GM12878 (cell line): ENCODE data around the gene TPI1. TPM values are rescaled to one million over a fixed set of nuclear protein-coding genes. Genes with fewer than 3 reads are reported as not detected.
A peak's percentile ranks its signal among the peaks of the same experiment; 100 is the strongest.

Experiments used
- ATAC-seq: fragments of 200-7000 bp; cut with Tn5 transposase; 3 replicates; pipeline ENCODE4 v1.9.1; 2020; ENCODE audit warnings: mild to moderate bottlenecking, moderate library complexity
- BruUV-seq: library from RNA; stranded (reverse); fragments of 400-500 nt; replicated peaks from 2 replicates; lab custom pipeline; 2021; lab: Mats Ljungman, UMichigan
- CTCF ChIA-PET: fragments of 300-600 bp; sonication (Branson Sonifier 250); formaldehyde crosslinking; extraction: SDS; loops from one replicate; lab custom pipeline; 2021; ENCODE audit warnings: inconsistent platforms; lab: Yijun Ruan, JAX
- POLR2A ChIA-PET: fragments of 350-600 bp; formaldehyde crosslinking; extraction: SDS; loops from one replicate; lab custom pipeline; 2021; ENCODE audit warnings: inconsistent platforms; lab: Charles Lee
- RAD21 ChIA-PET: fragments of 300-600 bp; sonication (Branson Sonifier 250); formaldehyde crosslinking; loops from one replicate; lab custom pipeline; 2023; ENCODE audit warnings: antibody characterized with exemption; ENCODE audit not compliant: unreplicated experiment; lab: Charles Lee
- SMC1A ChIA-PET: fragments of 300-600 bp; sonication (Branson Sonifier 250); formaldehyde crosslinking; loops from one replicate; lab custom pipeline; 2023; ENCODE audit not compliant: unreplicated experiment, uncharacterized antibody; lab: Charles Lee
- DNase-seq: peaks from one replicate; pipeline ENCODE4 v3.0.0-alpha.2; 2011; ENCODE audit warnings: low read depth, low spot score
- FAIRE-seq: peaks from 3 replicates; lab custom pipeline; 2011; peaks lifted over from hg19 to GRCh38; lab: Jason Lieb, UNC
- H2AFZ ChIP-seq: 2 replicates; pipeline ENCODE4 v1.6.0; 2011; ENCODE audit warnings: low read depth, low read length, control low read depth; ENCODE audit not compliant: control insufficient read depth
- H3K27ac ChIP-seq: 2 replicates; pipeline ENCODE4 v1.5.1; 2011; ENCODE audit warnings: control low read depth; ENCODE audit not compliant: control insufficient read depth, insufficient read depth
- H3K27me3 ChIP-seq, 2 experiments: replicated peaks in 1 of 2; 2 replicates each; pipeline versions ENCODE4 v1.6.0 to v1.6.1; 2011; ENCODE audit warnings: low read length in 1 of 2; ENCODE audit not compliant: control insufficient read depth in 2 of 2, insufficient read depth in 2 of 2
- H3K36me3 ChIP-seq, 2 experiments: 2 replicates each; pipeline ENCODE4 v1.5.1; 2011; ENCODE audit warnings: low read length in 1 of 2; ENCODE audit not compliant: control insufficient read depth in 2 of 2, insufficient read depth in 2 of 2
- H3K4me1 ChIP-seq: 2 replicates; pipeline ENCODE4 v1.6.1; 2011; ENCODE audit warnings: mild to moderate bottlenecking, low read length, moderate library complexity, mixed read lengths; ENCODE audit not compliant: control insufficient read depth, insufficient read depth
- H3K4me2 ChIP-seq: 2 replicates; pipeline ENCODE4 v1.6.0; 2011; ENCODE audit warnings: control low read depth; ENCODE audit not compliant: control insufficient read depth, insufficient read depth
- H3K4me3 ChIP-seq: fragments of 200-600 bp; sonication (generic); 2 replicates; pipeline ENCODE4 v1.5.1; 2016
- H3K79me2 ChIP-seq: 2 replicates; pipeline ENCODE4 v1.6.0; 2011; ENCODE audit warnings: low read length; ENCODE audit not compliant: control insufficient read depth, insufficient read depth
- H3K9ac ChIP-seq: 2 replicates; pipeline ENCODE4 v1.8.0; 2011; ENCODE audit warnings: low read length, control low read depth, mixed read lengths; ENCODE audit not compliant: control insufficient read depth, insufficient read depth
- H3K9me3 ChIP-seq: replicated peaks from 3 replicates; pipeline ENCODE4 v1.5.1; 2011; ENCODE audit warnings: mild to moderate bottlenecking, low read length; ENCODE audit not compliant: control insufficient read depth, insufficient read depth
- H4K20me1 ChIP-seq: 2 replicates; pipeline ENCODE4 v1.6.0; 2011; ENCODE audit not compliant: control insufficient read depth, insufficient read depth
- ESRRA ChIP-seq: IDR thresholded peaks from 2 replicates; pipeline ENCODE4 v1.6.1; 2012; ENCODE audit warnings: mild to moderate bottlenecking, low read length, improper control_type of control experiment
- EZH2 ChIP-seq: IDR thresholded peaks from 2 replicates; pipeline ENCODE4 v1.6.1; 2012; ENCODE audit warnings: low read depth, mild to moderate bottlenecking, control low read depth, inconsistent platforms, low read length, borderline replicate concordance; ENCODE audit not compliant: control insufficient read depth
- HDGF ChIP-seq: fragments of 450-650 bp; IDR thresholded peaks from 2 replicates; pipeline ENCODE4 v1.6.1; 2016; ENCODE audit warnings: antibody characterized with exemption
- KLF5 ChIP-seq: fragments of 450-650 bp; IDR thresholded peaks from 2 replicates; pipeline ENCODE4 v1.6.1; 2014; ENCODE audit warnings: mild to moderate bottlenecking; ENCODE audit not compliant: partially characterized antibody
- NBN ChIP-seq: fragments of 450-650 bp; IDR thresholded peaks from 2 replicates; pipeline ENCODE4 v1.6.1; 2016
- POLR2AphosphoS5 ChIP-seq: IDR thresholded peaks from 2 replicates; pipeline ENCODE4 v1.6.1; 2011; ENCODE audit warnings: mild to moderate bottlenecking, low read length, inconsistent platforms
- SRF ChIP-seq, 2 experiments: IDR thresholded peaks; 2 replicates each; pipeline ENCODE4 v1.6.1; 2011; ENCODE audit warnings: low read depth in 2 of 2, low read length in 2 of 2, mild to moderate bottlenecking in 1 of 2, moderate library complexity in 1 of 2
- ZNF274 ChIP-seq: IDR thresholded peaks from one replicate; pipeline ENCODE4 v1.8.0; 2011; ENCODE audit not compliant: insufficient read length, insufficient read depth
- WGBS: methylation state at CpG from one replicate; pipeline ENCODE4 v1.1.6; 2016; ENCODE audit warnings: low lambda C conversion rate; ENCODE audit not compliant: insufficient replicate concordance, insufficient coverage; ENCODE audit errors: missing lambda C conversion rate; 5-methylcytosine and 5-hydroxymethylcytosine counted together
- in situ Hi-C: fragments of 300-500 bp; cut with MboI; formaldehyde crosslinking; loops from 9 replicates; pipeline ENCODE4 v1.14.3; 2018; ENCODE audit warnings: mixed read lengths
- intact Hi-C: fragments of 100-400 bp; cut with micrococcal nuclease; formaldehyde crosslinking; loops from one replicate; pipeline ENCODE4 v1.14.2; 2022; ENCODE audit not compliant: unreplicated experiment
- polyA plus RNA-seq, 11 experiments: library from polyadenylated mRNA; depleted of rRNA in 4 of 11; unstranded in 6 of 11; stranded (reverse) in 5 of 11; fragments of >200 nt; fragmentation: Nextera tagmentation in 4 of 11; fragmentation: Illumina TruSeq in 1 of 11; extraction: Ambion mirVana in 4 of 11; extraction: Trizol in 1 of 11; gene quantifications; 1 replicate in 1 of 11; 2 replicates in 10 of 11; pipeline versions ENCODE4 v1.2.1 to v1.2.3, GENCODE V29; 2011 to 2016; ENCODE audit warnings: inconsistent platforms in 2 of 11, missing spikeins in 2 of 11, low read depth in 1 of 11
- total RNA-seq, 4 experiments: library from RNA; depleted of rRNA in 3 of 4; stranded (reverse); fragments of >200 nt in 3 of 4; fragmentation: Illumina TruSeq in 1 of 4; extraction: Trizol in 1 of 4; gene quantifications; 2 replicates each; pipeline versions ENCODE4 v1.2.1 to v1.2.3, GENCODE V29; 2013 to 2021

Gene TPI1
- total and polyA plus RNA-seq, 10 of the 15 experiments (the other 5 are each of a cell fraction or from before 2014, with no cell fraction given) = 916 to 7,349 (median 1,677) TPM

GRCh38 chr12:6852651-6853354 lies 14.5 kb upstream of the TPI1 start:
- ChIA-PET CTCF (interaction anchor here (0.6 to 9.9 kb wide), 12 partner anchors 16 to 314 kb away, joined by 3 to 173 read pairs (median 4); partner anchors contain the start of genes COPS7A, MLF2, SPSB2 and TPI1), POLR2A (interaction anchor here (0.7 to 8.9 kb wide), 21 partner anchors 10 to 260 kb away, joined by 3 to 84 read pairs (median 7); partner anchors contain the start of genes COPS7A, LPCAT3, MLF2 and PTMS), SMC1A (interaction anchor here (0.9 to 5.0 kb wide), 11 partner anchors 12 to 255 kb away, joined by 3 to 42 read pairs (median 6); partner anchors contain the start of genes COPS7A, GNB3, MLF2 and SPSB2), RAD21 (interaction anchor here (0.5 to 5.6 kb wide), 11 partner anchors 15 to 260 kb away, joined by 3 to 42 read pairs (median 6); partner anchors contain the start of genes C12orf57, COPS7A, MLF2 and RNU7-1)
- DNase-seq (no peak), ATAC-seq (no peak), FAIRE-seq (no peak)
- H3K4me1 ChIP-seq = peaks cover 28% of the 10 kb centered on the region
- no peaks in the 10 kb centered on the region for H4K20me1 ChIP-seq
- in situ Hi-C loops = no loop called here
- BruUV-seq = no TSS peak
- intact Hi-C loops = loop anchor here (1.0 to 5.0 kb wide), 2 partner anchors 38 to 166 kb away; partner anchors contain the start of gene ZNF384
- no peaks in the 10 kb centered on the region for H3K9me3 ChIP-seq
- 3% methylated on average over 18 of the region's 18 CpGs for WGBS
- peak overlapping the region; percentile 84 for H3K27ac ChIP-seq
- H3K4me3 ChIP-seq = peak overlapping the region; percentile 82
- H3K4me2 ChIP-seq = peak overlapping the region; percentile 92
- H3K27me3 ChIP-seq = no peaks in the 10 kb centered on the region
- peak overlapping the region; percentile 60 for H3K9ac ChIP-seq
- peak overlapping the region; percentile 27; the same call in 1 of the 2 replicates for H2AFZ ChIP-seq
- peaks cover 41% of the 10 kb centered on the region for H3K79me2 ChIP-seq
- TF ChIP-seq KLF5 (no peak), NBN (0 out of 2 replicates have a peak, but pooled peaks have one; percentile 1), HDGF (peak; percentile 70; the same call in 1 of the 2 replicates)
- TF ChIP-seq, all 136 proteins: peak for 2
- H3K36me3 ChIP-seq = peaks cover 15 to 26% of the 10 kb centered on the region in 2 experiments

- H3K27ac ChIP-seq = peak overlapping the region; percentile 84
- peaks cover 41% of the 10 kb centered on the region for H3K79me2 ChIP-seq
- no peaks in the 10 kb centered on the region for H4K20me1 ChIP-seq
- ATAC-seq (no peak), DNase-seq (no peak), FAIRE-seq (no peak)
- peak overlapping the region; percentile 45; the same call in 1 of the 2 replicates for H3K4me2 ChIP-seq
- peaks cover 21 to 30% of the 10 kb centered on the region in 2 experiments for H3K36me3 ChIP-seq
- in situ Hi-C loops = no loop called here
- peak overlapping the region; percentile 60 for H3K9ac ChIP-seq
- ChIA-PET CTCF (interaction anchor here (1.8 to 9.9 kb wide), 5 partner anchors 15 to 130 kb away, joined by 4 to 173 read pairs (median 22); partner anchors contain the start of genes COPS7A, MLF2, SPSB2 and TPI1), POLR2A (interaction anchor here (0.5 to 8.9 kb wide), 7 partner anchors 13 to 222 kb away, joined by 3 to 84 read pairs (median 19); partner anchors contain the start of genes COPS7A, MLF2, SPSB2 and TPI1), SMC1A (interaction anchor here (1.5 to 4.8 kb wide), 5 partner anchors 14 to 100 kb away, joined by 4 to 42 read pairs (median 15); partner anchors contain the start of genes MLF2, SPSB2 and TPI1), RAD21 (interaction anchor here (0.9 to 5.6 kb wide), 3 partner anchors 14 to 38 kb away, joined by 4 to 42 read pairs (median 41); partner anchors contain the start of genes SPSB2 and TPI1)
- H2AFZ ChIP-seq = no peak overlapping the region
- peak overlapping the region; percentile 82 for H3K4me3 ChIP-seq
- H3K9me3 ChIP-seq = no peaks in the 10 kb centered on the region
- no TSS peak for BruUV-seq
- TF ChIP-seq ZNF274 (no peak), POLR2AphosphoS5 (no peak), ESRRA (no peak), EZH2 (no peak), SRF (IDR thresholded peaks at IDR 0.05; ENCODE audit: low read depth in 2 of 2, low read length in 2 of 2) (no peak)
- peaks cover 24% of the 10 kb centered on the region for H3K4me1 ChIP-seq
- 100% methylated on average over 1 of the region's 1 CpG for WGBS
- H3K27me3 ChIP-seq = no peaks in the 10 kb centered on the region
- intact Hi-C loops = loop anchor here (5.0 kb wide), 1 partner anchor 166 kb away; the partner anchor contains the start of gene ZNF384
Measured at GRCh38 chr12:6853626-6854025, 13.7 kb upstream of the TPI1 start.
